MM.1S (cell line): ENCODE results near the gene SLC47A1.

Source experiments
- DNase-seq: peaks from one replicate; pipeline ENCODE4 v3.0.0-alpha.2; 2015
- H2AFZ ChIP-seq: fragments of 300-600 bp; sonication (generic); 2 replicates; pipeline ENCODE4 v1.6.0; 2016; ENCODE audit warnings: antibody characterized with exemption, low read length
- H3F3A ChIP-seq: fragments of 300-600 bp; sonication (generic); 2 replicates; pipeline ENCODE4 v1.6.1; 2016; ENCODE audit warnings: mild to moderate bottlenecking, antibody characterized with exemption, low read length, moderate library complexity, mixed read lengths; ENCODE audit not compliant: insufficient read depth
- H3K27ac ChIP-seq: fragments of 300-600 bp; sonication (generic); 2 replicates; pipeline ENCODE4 v1.5.1; 2016; ENCODE audit warnings: mild to moderate bottlenecking, low read length
- H3K27me3 ChIP-seq: fragments of 300-600 bp; sonication (generic); replicated peaks from 2 replicates; pipeline ENCODE4 v1.6.0; 2016; ENCODE audit warnings: low read length; ENCODE audit not compliant: insufficient read depth
- H3K36me3 ChIP-seq: fragments of 300-600 bp; sonication (generic); replicated peaks from 2 replicates; pipeline ENCODE4 v1.6.1; 2016; ENCODE audit warnings: mild to moderate bottlenecking, low read length, mixed read lengths; ENCODE audit not compliant: insufficient read depth
- H3K4me1 ChIP-seq: fragments of 300-600 bp; sonication (generic); 2 replicates; pipeline ENCODE4 v1.6.1; 2016; ENCODE audit warnings: low read length, mixed read lengths
- H3K4me2 ChIP-seq: fragments of 300-600 bp; sonication (generic); 2 replicates; pipeline ENCODE4 v1.6.0; 2016; ENCODE audit warnings: low read depth, low read length
- H3K4me3 ChIP-seq: fragments of 300-600 bp; sonication (generic); 2 replicates; pipeline ENCODE4 v1.5.1; 2016; ENCODE audit warnings: low read length, mixed read lengths
- H3K79me2 ChIP-seq: fragments of 300-600 bp; sonication (generic); 2 replicates; pipeline ENCODE4 v1.6.1; 2016; ENCODE audit warnings: mixed run types, low read length, mixed read lengths
- H3K9ac ChIP-seq: fragments of 300-600 bp; sonication (generic); 2 replicates; pipeline ENCODE4 v1.6.1; 2016; ENCODE audit warnings: low read length, mixed read lengths
- H3K9me2 ChIP-seq: fragments of 300-600 bp; sonication (generic); replicated peaks from 2 replicates; pipeline ENCODE4 v1.6.1; 2016; ENCODE audit warnings: mild to moderate bottlenecking, low read length, mixed read lengths; ENCODE audit not compliant: insufficient read depth
- H3K9me3 ChIP-seq: fragments of 300-600 bp; sonication (generic); replicated peaks from 2 replicates; pipeline ENCODE4 v1.6.1; 2016; ENCODE audit warnings: mild to moderate bottlenecking, low read length, mixed read lengths; ENCODE audit not compliant: insufficient read depth
- H4K20me1 ChIP-seq: fragments of 300-600 bp; sonication (generic); 2 replicates; pipeline ENCODE4 v1.6.1; 2016; ENCODE audit warnings: mild to moderate bottlenecking, low read length, moderate library complexity, mixed read lengths; ENCODE audit not compliant: insufficient read depth
- CTCF ChIP-seq: fragments of 300-600 bp; sonication (generic); IDR thresholded peaks from 2 replicates; pipeline ENCODE4 v1.5.1; 2016; ENCODE audit warnings: antibody characterized with exemption, low read length, mixed read lengths
- EZH2 ChIP-seq: fragments of 300-600 bp; sonication (generic); optimal IDR thresholded peaks from 2 replicates; pipeline ENCODE3; 2017; ENCODE audit warnings: low read depth, mild to moderate bottlenecking, antibody characterized with exemption, low read length, mixed read lengths
- EZH2phosphoT487 ChIP-seq: fragments of 300-600 bp; sonication (generic); IDR thresholded peaks from 2 replicates; pipeline ENCODE4 v1.6.1; 2018; ENCODE audit warnings: antibody characterized with exemption, low read length

The SLC47A1 gene

DNA sequence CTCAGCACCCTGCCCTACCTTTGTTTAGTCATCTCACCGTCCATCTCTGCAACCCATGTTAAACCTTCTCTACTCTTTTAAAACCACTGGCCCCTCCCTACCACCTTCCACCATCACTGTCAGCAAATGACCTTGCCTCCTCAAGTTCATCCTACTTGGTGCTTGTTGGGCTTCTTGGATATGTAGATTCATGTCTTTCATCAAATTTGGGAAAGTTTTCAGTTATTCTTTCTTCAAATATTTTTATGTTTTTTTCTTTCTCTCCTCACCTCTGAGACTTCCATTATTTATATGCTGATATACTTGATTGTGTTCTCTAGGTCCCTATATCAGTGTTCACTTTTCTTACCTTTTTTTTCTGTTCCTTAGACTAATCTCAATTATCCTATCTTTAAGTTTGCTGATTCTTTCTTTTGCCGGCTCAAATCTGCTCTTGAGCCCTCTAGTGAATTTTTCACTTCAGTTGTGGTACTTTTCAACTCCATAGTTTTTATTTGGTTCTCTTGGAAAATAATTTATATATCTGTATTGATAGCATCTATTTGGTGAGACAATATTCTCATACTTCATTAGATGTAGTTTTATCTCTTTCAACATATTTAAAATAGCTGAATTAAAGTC, 86.2 kb downstream of the SLC47A1 start:
- TF ChIP-seq EZH2: no peak
- no peak for TF ChIP-seq EZH2phosphoT487
- TF ChIP-seq CTCF: no peak

GRCh38 chr17:19621697-19622096, 88.0 kb downstream of the SLC47A1 start:
- no peak overlapping the region for H3K4me2 ChIP-seq
- H3K4me1 ChIP-seq: no peaks in the 10 kb centered on the region
- no peak overlapping the region for H3K4me3 ChIP-seq
- no peak overlapping the region for H2AFZ ChIP-seq
- H3F3A ChIP-seq: no peaks in the 10 kb centered on the region
- no peak overlapping the region for H3K9ac ChIP-seq
- H3K27me3 ChIP-seq: no peaks in the 10 kb centered on the region
- H3K36me3 ChIP-seq: no peaks in the 10 kb centered on the region
- no peaks in the 10 kb centered on the region for H3K9me2 ChIP-seq
- H4K20me1 ChIP-seq: no peaks in the 10 kb centered on the region
- no peak for TF ChIP-seq EZH2
- no peak for TF ChIP-seq EZH2phosphoT487
- no peak for TF ChIP-seq CTCF
- H3K27ac ChIP-seq: no peak overlapping the region
- H3K79me2 ChIP-seq: no peaks in the 10 kb centered on the region
- no peak for DNase-seq
- H3K9me3 ChIP-seq: no peaks in the 10 kb centered on the region

More for the DNA sequence above, 86.2 kb downstream of the SLC47A1 start:
- DNase-seq: no peak
- no peaks in the 10 kb centered on the region for H3K36me3 ChIP-seq
- H3K4me3 ChIP-seq: no peak overlapping the region
- no peak overlapping the region for H3K4me2 ChIP-seq
- no peaks in the 10 kb centered on the region for H4K20me1 ChIP-seq
- no peaks in the 10 kb centered on the region for H3K27me3 ChIP-seq
- H3K9me2 ChIP-seq: no peaks in the 10 kb centered on the region
- no peaks in the 10 kb centered on the region for H3K9me3 ChIP-seq
- H2AFZ ChIP-seq: no peak overlapping the region
- no peaks in the 10 kb centered on the region for H3K79me2 ChIP-seq
- no peak overlapping the region for H3K9ac ChIP-seq
- H3F3A ChIP-seq: no peaks in the 10 kb centered on the region
- H3K4me1 ChIP-seq: no peaks in the 10 kb centered on the region
- H3K27ac ChIP-seq: no peak overlapping the region

GRCh38 chr17:19626079-19626478, 92.4 kb downstream of the SLC47A1 start:
- H3K27me3 ChIP-seq: no peaks in the 10 kb centered on the region
- TF ChIP-seq EZH2 (no peak), CTCF (no peak), EZH2phosphoT487 (no peak)
- no peak overlapping the region for H3K27ac ChIP-seq
- no peak for DNase-seq
- no peaks in the 10 kb centered on the region for H4K20me1 ChIP-seq
- H3F3A ChIP-seq: no peaks in the 10 kb centered on the region
- no peaks in the 10 kb centered on the region for H3K4me1 ChIP-seq
- no peaks in the 10 kb centered on the region for H3K79me2 ChIP-seq
- no peaks in the 10 kb centered on the region for H3K36me3 ChIP-seq
- no peak overlapping the region for H2AFZ ChIP-seq
- H3K4me2 ChIP-seq: no peak overlapping the region
- H3K4me3 ChIP-seq: no peak overlapping the region
- no peaks in the 10 kb centered on the region for H3K9me2 ChIP-seq
- H3K9me3 ChIP-seq: no peaks in the 10 kb centered on the region
- H3K9ac ChIP-seq: no peak overlapping the region
